Central memory CD8-positive, alpha-beta T cell (primary cell): ENCODE data around the gene MALRD1.

ENCODE experiments used
- ATAC-seq: fragments of 150-1000 bp; cut with Tn5 transposase; replicated peaks from 2 replicates; pipeline ENCODE4 v1.10.0; 2022; ENCODE audit warnings: mild to moderate bottlenecking, moderate FRiP score, moderate number of reproducible peaks; ENCODE audit not compliant: poor library complexity, severe bottlenecking; ENCODE audit errors: extremely low read depth
- DNase-seq, 2 donors: peaks; one replicate each; pipeline ENCODE4 v3.0.0; 2021; ENCODE audit warnings: low spot score in 2 of 2
- H3K27ac Mint-ChIP-seq: one replicate; pipeline ENCODE4 v1.8.0; 2022; ENCODE audit warnings: low read depth, mild to moderate bottlenecking, moderate library complexity, mixed read lengths
- H3K27me3 Mint-ChIP-seq: one replicate; pipeline ENCODE4 v1.8.0; 2022; ENCODE audit warnings: mixed read lengths
- H3K36me3 Mint-ChIP-seq: one replicate; pipeline ENCODE4 v1.8.0; 2022; ENCODE audit warnings: mild to moderate bottlenecking, moderate library complexity, mixed read lengths; ENCODE audit not compliant: insufficient read depth
- H3K4me1 Mint-ChIP-seq: one replicate; pipeline ENCODE4 v1.8.0; 2022; ENCODE audit warnings: mixed read lengths
- H3K4me3 Mint-ChIP-seq: one replicate; pipeline ENCODE4 v1.8.0; 2022; ENCODE audit warnings: mild to moderate bottlenecking, moderate library complexity, mixed read lengths
- H3K9me3 Mint-ChIP-seq: one replicate; pipeline ENCODE4 v1.8.0; 2022; ENCODE audit warnings: mixed read lengths

The MALRD1 gene

DNA sequence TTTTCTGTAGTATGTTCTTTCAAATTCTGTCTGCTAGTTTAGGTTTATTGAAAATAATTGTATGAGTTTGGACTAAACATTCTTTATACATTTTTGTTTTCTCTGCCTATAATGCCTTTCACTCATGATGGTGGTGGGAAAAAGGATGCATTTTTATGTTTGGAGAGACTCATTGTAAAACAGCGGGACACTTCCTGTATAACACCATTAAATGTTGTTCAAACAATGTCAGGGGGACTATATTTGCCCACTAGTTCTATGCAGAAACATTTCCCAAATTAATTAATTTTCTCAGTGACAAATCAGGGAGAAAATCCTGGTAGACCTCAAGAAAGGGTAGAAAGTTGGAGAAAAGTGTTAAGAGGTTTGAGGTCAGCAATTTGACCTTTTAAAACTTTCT lies 207.7 kb downstream of the MALRD1 start:
- no peak overlapping the region for H3K27ac Mint-ChIP-seq
- no peak for DNase-seq
- H3K36me3 Mint-ChIP-seq: peaks cover 2% of the 10 kb centered on the region
- H3K27me3 Mint-ChIP-seq: no peaks in the 10 kb centered on the region
- H3K4me1 Mint-ChIP-seq: no peaks in the 10 kb centered on the region
- ATAC-seq: no peak
- peaks cover 32% of the 10 kb centered on the region for H3K9me3 Mint-ChIP-seq
- no peak overlapping the region for H3K4me3 Mint-ChIP-seq

DNA sequence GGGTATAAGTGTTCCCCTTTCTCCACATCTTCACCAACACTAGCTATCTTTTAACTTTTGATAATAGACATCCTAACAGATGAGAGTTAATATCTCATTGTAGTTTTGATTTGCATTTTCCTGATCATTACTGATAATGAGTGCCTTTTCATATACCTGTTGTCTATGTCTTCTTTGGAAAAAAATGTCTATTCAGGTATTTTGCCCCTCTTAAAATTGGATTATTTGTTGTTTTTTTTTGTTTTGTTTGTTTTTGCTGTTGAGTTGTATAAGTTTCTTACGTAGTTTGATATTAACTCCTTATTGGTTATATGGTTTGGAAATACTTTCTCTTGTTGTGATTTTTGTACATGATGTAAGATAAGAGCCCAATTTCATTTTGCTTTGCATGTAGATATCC lies 214.7 kb downstream of the MALRD1 start:
- DNase-seq (no peak), ATAC-seq (no peak)
- Mint-ChIP-seq H3K9me3 (peaks cover 32% of the 10 kb centered on the region), H3K27me3 (no peaks in the 10 kb centered on the region), H3K4me3 (no peak overlapping the region), H3K27ac (no peak overlapping the region), H3K36me3 (peaks cover 2% of the 10 kb centered on the region), H3K4me1 (no peaks in the 10 kb centered on the region)

DNA sequence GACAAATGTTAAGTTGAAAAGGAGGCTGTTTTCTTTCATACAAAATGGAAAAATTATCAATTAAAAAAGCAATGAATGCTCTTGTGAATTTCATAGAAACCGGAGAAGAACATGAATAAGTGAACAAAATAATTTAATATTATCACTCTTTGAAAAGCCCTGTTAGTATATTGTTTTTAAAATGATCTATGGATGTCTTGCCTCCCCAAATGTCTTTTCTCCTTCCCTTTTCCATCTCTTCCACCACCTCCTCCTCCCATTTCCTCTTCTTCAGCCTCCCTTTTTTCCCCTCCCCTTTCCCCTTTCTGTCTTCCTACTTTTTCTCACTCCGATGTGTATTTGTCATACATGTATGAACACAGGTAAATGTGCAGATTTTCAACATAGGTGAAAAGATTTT lies 234.7 kb downstream of the MALRD1 start:
- Mint-ChIP-seq H3K27ac (no peak overlapping the region), H3K4me1 (no peaks in the 10 kb centered on the region), H3K36me3 (no peaks in the 10 kb centered on the region), H3K9me3 (peaks cover 17% of the 10 kb centered on the region), H3K4me3 (no peak overlapping the region), H3K27me3 (no peaks in the 10 kb centered on the region)
- ATAC-seq (no peak), DNase-seq (no peak)

DNA sequence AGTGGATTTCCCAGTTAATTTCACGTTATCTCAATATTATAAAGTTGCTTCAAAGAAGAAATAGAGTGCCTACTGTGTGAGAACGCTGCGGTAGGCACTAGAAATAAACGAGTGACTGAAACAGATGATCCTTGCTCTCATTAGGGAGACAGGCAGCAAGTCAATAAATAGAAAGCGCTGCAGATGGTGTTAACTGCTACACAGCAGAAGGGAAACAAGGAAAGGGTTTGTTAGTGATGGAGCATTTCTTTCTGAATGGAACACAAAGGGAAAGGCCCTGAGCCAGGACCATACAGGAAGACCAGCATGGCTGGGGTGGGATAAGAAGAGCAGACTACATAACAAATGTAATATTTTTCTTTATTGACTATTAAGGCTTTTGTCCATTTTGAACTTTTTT lies 235.2 kb downstream of the MALRD1 start:
- Mint-ChIP-seq H3K4me1 (no peaks in the 10 kb centered on the region), H3K27ac (no peak overlapping the region), H3K4me3 (no peak overlapping the region), H3K9me3 (peaks cover 19% of the 10 kb centered on the region), H3K36me3 (no peaks in the 10 kb centered on the region), H3K27me3 (no peaks in the 10 kb centered on the region)
- DNase-seq (no peak), ATAC-seq (no peak)

DNA sequence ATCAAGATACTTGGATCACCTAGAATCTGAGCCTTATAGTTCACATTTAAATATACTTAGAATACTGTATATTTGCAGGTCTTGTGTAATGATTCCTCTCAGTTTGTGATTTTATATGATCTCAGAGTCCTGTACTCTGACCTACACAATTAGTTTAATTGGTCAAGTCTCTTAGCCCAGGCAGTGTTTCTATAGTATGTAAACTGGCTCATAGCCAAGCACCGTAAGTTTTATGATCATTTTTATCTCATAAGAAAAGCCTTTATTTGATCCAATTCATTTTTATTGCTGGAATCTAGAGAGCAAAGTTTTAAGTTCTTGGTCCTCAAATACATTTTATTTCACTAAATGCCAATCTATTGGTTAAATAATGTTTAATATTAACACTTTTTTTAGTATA lies 242.2 kb downstream of the MALRD1 start:
- no peak overlapping the region for H3K4me3 Mint-ChIP-seq
- H3K9me3 Mint-ChIP-seq: peaks cover 11% of the 10 kb centered on the region

DNA sequence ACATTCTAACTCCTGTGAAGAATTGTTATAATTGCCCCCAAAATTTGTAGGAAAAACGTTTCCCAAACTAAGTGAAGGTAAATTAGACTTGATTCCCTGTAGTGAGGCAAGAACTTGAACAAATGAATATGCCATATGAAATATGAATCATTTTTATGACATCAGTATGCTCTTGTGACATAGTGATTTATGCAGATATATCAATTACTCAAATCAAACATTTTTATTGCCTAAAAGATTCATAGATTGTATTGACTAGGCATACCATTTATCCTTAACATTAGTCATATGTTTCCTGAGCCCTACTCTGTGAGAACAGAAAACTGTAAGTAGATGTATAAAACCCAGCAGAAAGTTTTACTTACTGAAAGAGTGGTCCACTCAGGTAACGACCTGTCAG lies 245.6 kb downstream of the MALRD1 start:
- Mint-ChIP-seq H3K27ac (no peak overlapping the region), H3K9me3 (peaks cover 6% of the 10 kb centered on the region), H3K4me3 (no peak overlapping the region), H3K4me1 (no peaks in the 10 kb centered on the region), H3K27me3 (no peaks in the 10 kb centered on the region), H3K36me3 (no peaks in the 10 kb centered on the region)
- ATAC-seq (no peak), DNase-seq (no peak)

More for the DNA sequence above, 242.2 kb downstream of the MALRD1 start:
- ATAC-seq (no peak), DNase-seq (no peak)
- H3K4me1 Mint-ChIP-seq: no peaks in the 10 kb centered on the region
- no peaks in the 10 kb centered on the region for H3K36me3 Mint-ChIP-seq
- H3K27me3 Mint-ChIP-seq: no peaks in the 10 kb centered on the region
- H3K27ac Mint-ChIP-seq: no peak overlapping the region

DNA sequence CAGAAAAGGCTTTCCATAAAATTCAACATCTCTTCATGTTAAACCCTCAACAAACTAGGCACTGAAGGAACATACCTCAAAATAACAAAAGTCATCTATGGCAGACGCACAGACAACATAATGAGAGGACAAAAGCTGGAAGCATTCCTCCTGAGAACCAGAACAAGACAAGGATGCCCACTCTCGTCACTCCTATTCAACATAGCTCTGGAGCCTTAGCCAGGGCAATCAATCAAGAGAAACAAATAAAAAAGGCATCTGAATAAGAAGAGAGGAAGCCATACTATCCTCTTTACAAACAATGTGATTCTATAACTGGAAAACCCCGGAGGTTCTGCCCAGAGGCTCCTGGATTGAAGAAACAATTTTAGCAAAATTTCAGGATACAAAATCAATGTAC lies 251.0 kb downstream of the MALRD1 start:
- DNase-seq: no peak
- Mint-ChIP-seq H3K27ac (no peak overlapping the region), H3K9me3 (peaks cover 27% of the 10 kb centered on the region), H3K36me3 (no peaks in the 10 kb centered on the region), H3K4me3 (no peak overlapping the region), H3K4me1 (no peaks in the 10 kb centered on the region), H3K27me3 (no peaks in the 10 kb centered on the region)
- no peak for ATAC-seq

DNA sequence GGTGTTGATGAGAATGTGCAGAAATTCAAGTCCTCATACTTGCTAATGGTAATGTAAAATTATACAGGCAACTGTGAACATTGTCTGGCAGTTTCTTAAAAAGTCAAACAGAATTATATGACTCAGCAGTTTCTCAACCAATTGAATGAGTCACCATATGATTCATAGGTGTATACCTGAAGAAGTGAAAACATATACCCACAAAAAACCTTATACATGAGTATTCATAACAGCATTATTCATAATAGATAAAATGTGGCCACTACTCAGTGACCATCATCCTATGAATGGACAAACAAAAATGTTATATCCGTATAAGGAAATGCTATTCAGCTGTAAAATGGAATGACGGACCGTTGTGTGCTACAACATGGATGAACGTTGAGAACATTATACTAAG lies 253.5 kb downstream of the MALRD1 start:
- H3K4me3 Mint-ChIP-seq: no peak overlapping the region
- no peaks in the 10 kb centered on the region for H3K27me3 Mint-ChIP-seq
- ATAC-seq: no peak
- H3K4me1 Mint-ChIP-seq: no peaks in the 10 kb centered on the region
- H3K27ac Mint-ChIP-seq: no peak overlapping the region
- no peaks in the 10 kb centered on the region for H3K36me3 Mint-ChIP-seq
- H3K9me3 Mint-ChIP-seq: peaks cover 27% of the 10 kb centered on the region
- no peak for DNase-seq

DNA sequence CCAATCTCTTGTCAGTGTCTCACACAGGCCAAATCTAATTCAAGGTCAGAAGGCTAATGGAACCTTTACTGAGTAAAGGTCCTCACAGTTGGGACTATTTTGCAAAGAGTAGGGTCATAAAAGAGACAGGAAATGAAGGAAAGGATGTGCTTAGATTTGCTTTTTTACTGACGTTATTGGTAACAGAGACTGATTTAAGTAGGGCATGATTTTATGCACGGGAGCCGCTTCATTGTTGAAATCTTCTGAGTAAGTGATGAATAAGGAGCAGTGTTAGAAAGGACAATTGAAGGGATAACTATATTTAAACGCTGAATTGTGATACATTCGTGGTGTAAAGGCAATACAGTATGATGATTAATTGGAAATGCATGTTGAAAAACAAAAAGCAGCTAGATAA lies 261.5 kb downstream of the MALRD1 start:
- Mint-ChIP-seq H3K27me3 (no peaks in the 10 kb centered on the region), H3K27ac (no peak overlapping the region), H3K36me3 (no peaks in the 10 kb centered on the region), H3K9me3 (peaks cover 4% of the 10 kb centered on the region), H3K4me3 (no peak overlapping the region), H3K4me1 (no peaks in the 10 kb centered on the region)
- DNase-seq (no peak), ATAC-seq (no peak)

DNA sequence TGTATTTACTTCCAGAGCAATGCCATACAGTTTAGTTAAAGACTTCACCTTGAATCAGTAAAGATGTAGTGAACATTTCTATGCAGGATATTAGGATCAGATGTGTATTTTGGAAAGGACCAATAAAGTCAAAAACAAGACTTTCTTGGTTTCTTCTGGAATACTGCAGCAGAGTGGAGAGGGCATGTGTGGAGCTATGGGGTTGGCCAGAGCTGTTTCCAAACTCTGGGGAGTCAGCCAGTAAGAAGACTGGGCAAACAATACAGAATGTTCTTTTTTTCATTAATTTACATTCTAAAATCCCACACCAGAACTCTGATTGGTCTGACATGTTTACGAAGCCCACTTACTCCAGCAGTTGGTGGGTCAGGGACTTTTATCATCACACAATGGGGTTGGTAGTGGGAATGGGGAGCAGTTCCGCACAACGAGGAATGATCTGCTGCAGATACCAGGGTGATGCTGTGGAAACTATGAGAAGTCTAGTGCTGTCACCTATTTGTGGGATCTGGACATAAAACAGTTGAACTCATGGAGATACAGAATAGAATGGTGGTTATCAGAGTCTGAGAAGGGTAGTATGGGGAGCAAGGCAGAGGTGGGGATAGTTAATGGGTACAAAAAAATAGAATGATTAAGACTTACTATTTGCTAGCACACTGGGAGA lies 267.7 kb downstream of the MALRD1 start:
- no peak overlapping the region for H3K4me3 Mint-ChIP-seq
- H3K27ac Mint-ChIP-seq: no peak overlapping the region
- H3K4me1 Mint-ChIP-seq: no peaks in the 10 kb centered on the region
- peaks cover 9% of the 10 kb centered on the region for H3K9me3 Mint-ChIP-seq
- no peaks in the 10 kb centered on the region for H3K36me3 Mint-ChIP-seq
- no peak for ATAC-seq
- H3K27me3 Mint-ChIP-seq: no peaks in the 10 kb centered on the region
- DNase-seq: no peak

DNA sequence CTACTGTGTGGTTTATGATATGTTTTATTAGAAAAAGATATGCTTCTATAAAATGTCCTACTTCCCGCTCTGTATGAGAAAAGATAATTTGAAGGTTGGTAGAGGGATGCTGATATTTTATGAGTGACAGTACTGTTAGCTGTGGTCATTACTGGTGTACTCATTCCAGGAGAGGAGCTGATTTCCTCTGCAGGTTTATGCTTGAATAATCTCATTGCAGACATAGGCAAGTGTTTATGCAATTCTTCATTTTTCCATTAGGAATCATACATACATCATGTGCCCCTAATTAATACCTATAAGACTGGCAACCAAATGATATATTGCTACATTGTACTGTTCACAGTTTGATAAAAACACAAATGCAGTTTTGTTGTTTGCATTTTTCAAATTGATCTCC lies 269.4 kb downstream of the MALRD1 start:
- Mint-ChIP-seq H3K27me3 (no peaks in the 10 kb centered on the region), H3K36me3 (no peaks in the 10 kb centered on the region), H3K9me3 (peaks cover 5% of the 10 kb centered on the region), H3K27ac (no peak overlapping the region), H3K4me3 (no peak overlapping the region), H3K4me1 (no peaks in the 10 kb centered on the region)
- ATAC-seq (no peak), DNase-seq (no peak)

DNA sequence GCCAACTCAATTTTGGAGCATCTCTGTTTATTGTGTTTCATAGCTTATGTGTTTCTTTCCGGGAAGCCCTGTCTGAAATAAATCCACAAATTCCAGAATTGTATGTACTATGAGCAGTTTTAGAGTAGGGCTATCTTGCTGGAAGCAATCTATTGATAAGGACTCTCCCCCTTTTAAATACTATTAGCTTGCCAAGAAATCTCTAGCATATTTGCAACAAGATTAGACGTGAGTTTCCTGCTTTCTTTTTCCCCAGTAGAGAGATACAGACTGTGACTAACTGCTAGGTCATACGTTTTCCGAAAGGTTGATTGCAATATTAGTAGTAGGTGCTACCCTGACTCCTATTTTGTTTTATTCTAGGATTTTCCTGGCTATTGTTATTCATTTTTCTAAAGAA lies 277.0 kb downstream of the MALRD1 start:
- no peak for DNase-seq
- Mint-ChIP-seq H3K9me3 (no peaks in the 10 kb centered on the region), H3K4me3 (no peak overlapping the region), H3K27ac (no peak overlapping the region), H3K36me3 (no peaks in the 10 kb centered on the region), H3K4me1 (no peaks in the 10 kb centered on the region), H3K27me3 (no peaks in the 10 kb centered on the region)
- ATAC-seq: no peak

DNA sequence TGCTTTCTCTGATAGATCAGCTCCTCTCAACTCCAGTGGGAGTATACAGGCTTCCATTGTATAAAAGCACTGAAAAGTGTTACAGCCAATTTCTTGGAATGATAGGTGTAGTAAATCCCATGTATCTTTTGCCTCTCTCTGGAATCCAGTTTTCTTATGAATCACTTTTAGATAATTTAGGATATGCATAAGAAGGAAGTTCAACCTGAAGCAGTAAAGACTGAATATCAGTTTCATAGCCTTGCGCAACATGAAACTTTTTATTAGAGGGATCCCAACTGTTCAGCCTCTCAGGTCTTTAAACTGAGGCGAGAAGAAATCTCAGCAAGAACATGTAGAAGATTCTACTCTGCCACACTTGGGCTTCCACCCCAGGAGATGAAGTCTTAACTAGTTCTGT lies 280.0 kb downstream of the MALRD1 start:
- DNase-seq (no peak), ATAC-seq (no peak)
- H3K9me3 Mint-ChIP-seq: peaks cover 5% of the 10 kb centered on the region
- no peaks in the 10 kb centered on the region for H3K27me3 Mint-ChIP-seq
- no peak overlapping the region for H3K27ac Mint-ChIP-seq
- H3K4me1 Mint-ChIP-seq: no peaks in the 10 kb centered on the region
- H3K36me3 Mint-ChIP-seq: no peaks in the 10 kb centered on the region
- H3K4me3 Mint-ChIP-seq: no peak overlapping the region

DNA sequence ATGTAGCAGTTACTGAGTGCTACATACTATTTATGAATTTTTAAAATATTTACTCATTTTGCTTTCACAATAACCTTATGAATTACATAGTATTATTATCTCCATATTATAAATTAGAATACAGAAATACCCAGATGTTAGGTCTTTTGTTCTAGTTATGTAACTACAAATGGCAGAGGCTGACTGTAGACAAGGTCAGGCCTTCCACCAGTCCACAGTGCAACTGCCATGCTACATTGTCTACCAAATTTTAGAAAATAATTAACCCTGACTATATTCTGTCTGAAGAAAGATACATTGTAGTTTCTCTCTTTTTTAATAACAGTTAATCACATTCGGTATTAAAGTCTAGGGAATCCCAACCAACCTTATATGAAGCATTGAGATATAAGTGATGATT lies 280.9 kb downstream of the MALRD1 start:
- H3K27ac Mint-ChIP-seq: no peak overlapping the region
- no peaks in the 10 kb centered on the region for H3K27me3 Mint-ChIP-seq
- H3K9me3 Mint-ChIP-seq: peaks cover 5% of the 10 kb centered on the region
- DNase-seq (no peak), ATAC-seq (no peak)
- no peaks in the 10 kb centered on the region for H3K4me1 Mint-ChIP-seq
- H3K36me3 Mint-ChIP-seq: no peaks in the 10 kb centered on the region
- H3K4me3 Mint-ChIP-seq: no peak overlapping the region
